ENCODE measurements around the gene JADE1. TPM values are rescaled to one million over a fixed set of nuclear protein-coding genes. Genes with fewer than 3 reads are reported as not detected.

JADE1 gene
- total and polyA plus RNA-seq, 9 of the 15 experiments (the other 6 are each of a cell fraction or from before 2014, with no cell fraction given) = 8.3 to 37.9 (median 24.4) TPM

DNA sequence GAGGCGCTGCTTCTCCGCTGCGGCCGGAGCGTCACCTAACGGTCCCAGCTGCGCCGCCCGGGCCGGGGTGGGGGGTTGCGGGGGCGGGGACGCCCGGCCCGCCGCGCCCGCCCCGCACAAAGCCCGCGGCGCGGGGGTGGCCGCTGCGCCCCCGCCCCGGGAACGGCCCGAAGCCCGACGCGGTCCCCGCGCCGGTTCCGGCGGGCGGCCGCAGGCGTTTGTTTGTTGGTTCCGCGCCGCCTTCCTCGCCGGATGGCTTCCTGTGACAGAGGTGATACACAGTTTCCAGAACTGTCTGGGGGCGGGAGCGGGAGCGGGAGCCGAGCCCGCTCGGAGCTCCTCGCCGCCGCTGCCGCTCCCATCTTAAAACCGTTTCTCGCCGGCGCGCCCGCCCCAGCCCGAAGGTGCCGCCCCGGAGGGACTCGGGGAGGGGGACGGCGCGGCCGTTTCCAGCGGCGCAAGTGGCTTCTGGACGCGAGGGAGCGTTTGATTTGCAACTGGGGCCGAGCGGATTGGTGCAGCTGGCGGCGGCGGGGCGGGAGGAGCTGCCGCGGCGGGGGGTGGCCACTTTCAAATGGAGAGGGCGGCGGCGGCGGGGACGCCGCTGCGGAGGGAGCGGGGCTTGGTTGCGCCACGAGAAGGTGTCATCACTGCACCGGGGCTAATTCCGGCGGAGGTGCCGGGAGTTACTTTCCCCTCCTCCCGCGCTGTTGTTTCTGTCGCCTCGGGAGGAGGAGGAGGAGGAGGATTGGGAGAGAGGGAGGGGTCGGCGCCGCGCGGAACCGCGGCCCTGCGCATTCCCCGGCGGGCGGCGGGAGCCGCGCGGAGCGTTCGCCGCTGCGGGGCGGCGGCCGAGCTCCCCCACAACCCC is 2.3 kb downstream of the JADE1 start (continued):
- TF ChIP-seq, protein P1, sequence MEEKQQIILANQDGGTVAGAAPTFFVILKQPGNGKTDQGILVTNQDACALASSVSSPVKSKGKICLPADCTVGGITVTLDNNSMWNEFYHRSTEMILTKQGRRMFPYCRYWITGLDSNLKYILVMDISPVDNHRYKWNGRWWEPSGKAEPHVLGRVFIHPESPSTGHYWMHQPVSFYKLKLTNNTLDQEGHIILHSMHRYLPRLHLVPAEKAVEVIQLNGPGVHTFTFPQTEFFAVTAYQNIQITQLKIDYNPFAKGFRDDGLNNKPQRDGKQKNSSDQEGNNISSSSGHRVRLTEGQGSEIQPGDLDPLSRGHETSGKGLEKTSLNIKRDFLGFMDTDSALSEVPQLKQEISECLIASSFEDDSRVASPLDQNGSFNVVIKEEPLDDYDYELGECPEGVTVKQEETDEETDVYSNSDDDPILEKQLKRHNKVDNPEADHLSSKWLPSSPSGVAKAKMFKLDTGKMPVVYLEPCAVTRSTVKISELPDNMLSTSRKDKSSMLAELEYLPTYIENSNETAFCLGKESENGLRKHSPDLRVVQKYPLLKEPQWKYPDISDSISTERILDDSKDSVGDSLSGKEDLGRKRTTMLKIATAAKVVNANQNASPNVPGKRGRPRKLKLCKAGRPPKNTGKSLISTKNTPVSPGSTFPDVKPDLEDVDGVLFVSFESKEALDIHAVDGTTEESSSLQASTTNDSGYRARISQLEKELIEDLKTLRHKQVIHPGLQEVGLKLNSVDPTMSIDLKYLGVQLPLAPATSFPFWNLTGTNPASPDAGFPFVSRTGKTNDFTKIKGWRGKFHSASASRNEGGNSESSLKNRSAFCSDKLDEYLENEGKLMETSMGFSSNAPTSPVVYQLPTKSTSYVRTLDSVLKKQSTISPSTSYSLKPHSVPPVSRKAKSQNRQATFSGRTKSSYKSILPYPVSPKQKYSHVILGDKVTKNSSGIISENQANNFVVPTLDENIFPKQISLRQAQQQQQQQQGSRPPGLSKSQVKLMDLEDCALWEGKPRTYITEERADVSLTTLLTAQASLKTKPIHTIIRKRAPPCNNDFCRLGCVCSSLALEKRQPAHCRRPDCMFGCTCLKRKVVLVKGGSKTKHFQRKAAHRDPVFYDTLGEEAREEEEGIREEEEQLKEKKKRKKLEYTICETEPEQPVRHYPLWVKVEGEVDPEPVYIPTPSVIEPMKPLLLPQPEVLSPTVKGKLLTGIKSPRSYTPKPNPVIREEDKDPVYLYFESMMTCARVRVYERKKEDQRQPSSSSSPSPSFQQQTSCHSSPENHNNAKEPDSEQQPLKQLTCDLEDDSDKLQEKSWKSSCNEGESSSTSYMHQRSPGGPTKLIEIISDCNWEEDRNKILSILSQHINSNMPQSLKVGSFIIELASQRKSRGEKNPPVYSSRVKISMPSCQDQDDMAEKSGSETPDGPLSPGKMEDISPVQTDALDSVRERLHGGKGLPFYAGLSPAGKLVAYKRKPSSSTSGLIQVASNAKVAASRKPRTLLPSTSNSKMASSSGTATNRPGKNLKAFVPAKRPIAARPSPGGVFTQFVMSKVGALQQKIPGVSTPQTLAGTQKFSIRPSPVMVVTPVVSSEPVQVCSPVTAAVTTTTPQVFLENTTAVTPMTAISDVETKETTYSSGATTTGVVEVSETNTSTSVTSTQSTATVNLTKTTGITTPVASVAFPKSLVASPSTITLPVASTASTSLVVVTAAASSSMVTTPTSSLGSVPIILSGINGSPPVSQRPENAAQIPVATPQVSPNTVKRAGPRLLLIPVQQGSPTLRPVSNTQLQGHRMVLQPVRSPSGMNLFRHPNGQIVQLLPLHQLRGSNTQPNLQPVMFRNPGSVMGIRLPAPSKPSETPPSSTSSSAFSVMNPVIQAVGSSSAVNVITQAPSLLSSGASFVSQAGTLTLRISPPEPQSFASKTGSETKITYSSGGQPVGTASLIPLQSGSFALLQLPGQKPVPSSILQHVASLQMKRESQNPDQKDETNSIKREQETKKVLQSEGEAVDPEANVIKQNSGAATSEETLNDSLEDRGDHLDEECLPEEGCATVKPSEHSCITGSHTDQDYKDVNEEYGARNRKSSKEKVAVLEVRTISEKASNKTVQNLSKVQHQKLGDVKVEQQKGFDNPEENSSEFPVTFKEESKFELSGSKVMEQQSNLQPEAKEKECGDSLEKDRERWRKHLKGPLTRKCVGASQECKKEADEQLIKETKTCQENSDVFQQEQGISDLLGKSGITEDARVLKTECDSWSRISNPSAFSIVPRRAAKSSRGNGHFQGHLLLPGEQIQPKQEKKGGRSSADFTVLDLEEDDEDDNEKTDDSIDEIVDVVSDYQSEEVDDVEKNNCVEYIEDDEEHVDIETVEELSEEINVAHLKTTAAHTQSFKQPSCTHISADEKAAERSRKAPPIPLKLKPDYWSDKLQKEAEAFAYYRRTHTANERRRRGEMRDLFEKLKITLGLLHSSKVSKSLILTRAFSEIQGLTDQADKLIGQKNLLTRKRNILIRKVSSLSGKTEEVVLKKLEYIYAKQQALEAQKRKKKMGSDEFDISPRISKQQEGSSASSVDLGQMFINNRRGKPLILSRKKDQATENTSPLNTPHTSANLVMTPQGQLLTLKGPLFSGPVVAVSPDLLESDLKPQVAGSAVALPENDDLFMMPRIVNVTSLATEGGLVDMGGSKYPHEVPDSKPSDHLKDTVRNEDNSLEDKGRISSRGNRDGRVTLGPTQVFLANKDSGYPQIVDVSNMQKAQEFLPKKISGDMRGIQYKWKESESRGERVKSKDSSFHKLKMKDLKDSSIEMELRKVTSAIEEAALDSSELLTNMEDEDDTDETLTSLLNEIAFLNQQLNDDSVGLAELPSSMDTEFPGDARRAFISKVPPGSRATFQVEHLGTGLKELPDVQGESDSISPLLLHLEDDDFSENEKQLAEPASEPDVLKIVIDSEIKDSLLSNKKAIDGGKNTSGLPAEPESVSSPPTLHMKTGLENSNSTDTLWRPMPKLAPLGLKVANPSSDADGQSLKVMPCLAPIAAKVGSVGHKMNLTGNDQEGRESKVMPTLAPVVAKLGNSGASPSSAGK (IDR thresholded peaks at IDR 0.05) = no peak
- TF ChIP-seq HDAC1 (IDR thresholded peaks at IDR 0.05) (no peak; a peak in 2 of 4 replicates), DACH1 (IDR thresholded peaks at IDR 0.05; ENCODE audit: partially characterized antibody) (no peak), POLR2AphosphoS5 (IDR thresholded peaks at IDR 0.05; ENCODE audit: control insufficient read depth, insufficient read depth, low read depth, low read length) (peak; percentile 56; the same call in 1 of the 2 replicates), CEBPB (tag; IDR thresholded peaks at IDR 0.05) (peak; percentile 91), NUFIP1 (IDR thresholded peaks at IDR 0.05; ENCODE audit: partially characterized antibody) (no peak), ZNF696 (CRISPR knock-in tag; conservative IDR thresholded peaks at IDR 0.05) (no peak)
- TF ChIP-seq, protein P2, sequence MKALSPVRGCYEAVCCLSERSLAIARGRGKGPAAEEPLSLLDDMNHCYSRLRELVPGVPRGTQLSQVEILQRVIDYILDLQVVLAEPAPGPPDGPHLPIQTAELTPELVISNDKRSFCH (CRISPR knock-in tag; IDR thresholded peaks at IDR 0.05) = no peak
- TF ChIP-seq, protein P2 (tag; IDR thresholded peaks at IDR 0.05) = no peak
- TF ChIP-seq, protein P3, sequence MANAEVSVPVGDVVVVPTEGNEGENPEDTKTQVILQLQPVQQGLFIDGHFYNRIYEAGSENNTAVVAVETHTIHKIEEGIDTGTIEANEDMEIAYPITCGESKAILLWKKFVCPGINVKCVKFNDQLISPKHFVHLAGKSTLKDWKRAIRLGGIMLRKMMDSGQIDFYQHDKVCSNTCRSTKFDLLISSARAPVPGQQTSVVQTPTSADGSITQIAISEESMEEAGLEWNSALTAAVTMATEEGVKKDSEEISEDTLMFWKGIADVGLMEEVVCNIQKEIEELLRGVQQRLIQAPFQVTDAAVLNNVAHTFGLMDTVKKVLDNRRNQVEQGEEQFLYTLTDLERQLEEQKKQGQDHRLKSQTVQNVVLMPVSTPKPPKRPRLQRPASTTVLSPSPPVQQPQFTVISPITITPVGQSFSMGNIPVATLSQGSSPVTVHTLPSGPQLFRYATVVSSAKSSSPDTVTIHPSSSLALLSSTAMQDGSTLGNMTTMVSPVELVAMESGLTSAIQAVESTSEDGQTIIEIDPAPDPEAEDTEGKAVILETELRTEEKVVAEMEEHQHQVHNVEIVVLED (CRISPR knock-in tag; IDR thresholded peaks at IDR 0.05) = peak; percentile 54
- TF ChIP-seq, protein P4, sequence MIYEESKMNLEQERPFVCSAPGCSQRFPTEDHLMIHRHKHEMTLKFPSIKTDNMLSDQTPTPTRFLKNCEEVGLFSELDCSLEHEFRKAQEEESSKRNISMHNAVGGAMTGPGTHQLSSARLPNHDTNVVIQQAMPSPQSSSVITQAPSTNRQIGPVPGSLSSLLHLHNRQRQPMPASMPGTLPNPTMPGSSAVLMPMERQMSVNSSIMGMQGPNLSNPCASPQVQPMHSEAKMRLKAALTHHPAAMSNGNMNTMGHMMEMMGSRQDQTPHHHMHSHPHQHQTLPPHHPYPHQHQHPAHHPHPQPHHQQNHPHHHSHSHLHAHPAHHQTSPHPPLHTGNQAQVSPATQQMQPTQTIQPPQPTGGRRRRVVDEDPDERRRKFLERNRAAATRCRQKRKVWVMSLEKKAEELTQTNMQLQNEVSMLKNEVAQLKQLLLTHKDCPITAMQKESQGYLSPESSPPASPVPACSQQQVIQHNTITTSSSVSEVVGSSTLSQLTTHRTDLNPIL (CRISPR knock-in tag; IDR thresholded peaks at IDR 0.05) = no peak

Data from K562 (cell line).